ENCODE data around the gene GAL3ST1. TPM values are rescaled to one million over a fixed set of nuclear protein-coding genes. Genes with fewer than 3 reads are reported as not detected.
"Not testable (repeated sequence)": the region's sequence is repeated elsewhere in the genome, so short reads cannot be mapped to it uniquely, and the experiment has no call there.

Gene GAL3ST1
- polyA plus RNA-seq, 3 donors: not detected

DNA sequence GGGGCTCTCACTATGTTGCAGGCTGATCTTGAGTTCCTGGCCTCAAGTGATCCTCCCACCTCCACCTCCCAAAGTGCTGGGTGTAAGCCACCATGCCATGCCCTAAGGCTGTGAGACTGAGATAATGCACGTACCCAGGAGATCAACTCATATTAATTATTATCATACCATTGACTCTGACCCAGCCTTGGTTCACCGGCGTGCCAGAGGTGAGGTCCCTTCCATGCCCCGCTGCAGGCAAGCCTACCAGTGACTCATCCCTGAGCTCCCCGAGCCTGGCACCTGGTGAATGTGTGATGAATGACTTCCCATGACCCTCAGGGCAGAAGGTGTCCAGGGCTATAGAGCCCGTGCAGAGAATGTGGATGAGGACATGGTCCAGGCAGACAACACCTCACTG is 12.1 kb downstream of the GAL3ST1 start:
- Mint-ChIP-seq H3K4me1 (no peaks in the 10 kb centered on the region), H3K27ac (no peak overlapping the region), H3K36me3 (no peaks in the 10 kb centered on the region), H3K9me3 (no peaks in the 10 kb centered on the region), H3K27me3 (ENCODE audit: low read depth in 3 of 3) (peaks cover 0 to 5% (median 2%) of the 10 kb centered on the region in 3 donors), H3K4me3 (no peak overlapping the region)
- intact Hi-C loops (cut with micrococcal nuclease): loop anchor here in 1 of 2 donors (10.0 kb wide), 1 partner anchor 192 kb away; no protein-coding TSS in a partner anchor
- no peaks in the 10 kb centered on the region for H3K4me1 ChIP-seq (ENCODE audit: control insufficient read depth in 1 of 2, insufficient read depth in 2 of 2, low read length in 2 of 2)
- H2AFZ ChIP-seq (ENCODE audit: insufficient read depth, low read depth, low read length, poor library complexity, severe bottlenecking): no peak overlapping the region
- H3K4me3 ChIP-seq (replicated peaks in 1 of 3; ENCODE audit: low read depth in 2 of 3, low read length in 3 of 3): no peak overlapping the region
- H3K36me3 ChIP-seq (replicated peaks in 1 of 2; ENCODE audit: control insufficient read depth in 1 of 2, insufficient read depth in 2 of 2, low read length in 2 of 2): no peaks in the 10 kb centered on the region
- no peak overlapping the region for H3K27ac ChIP-seq (ENCODE audit: low read depth in 1 of 2, low read length in 2 of 2)
- H3K27me3 ChIP-seq (ENCODE audit: control insufficient read depth in 2 of 2, insufficient read depth in 2 of 2, low read length in 2 of 2): no peaks in the 10 kb centered on the region
- no peaks in the 10 kb centered on the region for H4K20me1 ChIP-seq (ENCODE audit: insufficient read depth, low read length)
- H3K4me2 ChIP-seq (replicated peaks; ENCODE audit: extremely low read depth, low read length, poor library complexity, severe bottlenecking): no peak overlapping the region
- TF ChIP-seq, protein P1, sequence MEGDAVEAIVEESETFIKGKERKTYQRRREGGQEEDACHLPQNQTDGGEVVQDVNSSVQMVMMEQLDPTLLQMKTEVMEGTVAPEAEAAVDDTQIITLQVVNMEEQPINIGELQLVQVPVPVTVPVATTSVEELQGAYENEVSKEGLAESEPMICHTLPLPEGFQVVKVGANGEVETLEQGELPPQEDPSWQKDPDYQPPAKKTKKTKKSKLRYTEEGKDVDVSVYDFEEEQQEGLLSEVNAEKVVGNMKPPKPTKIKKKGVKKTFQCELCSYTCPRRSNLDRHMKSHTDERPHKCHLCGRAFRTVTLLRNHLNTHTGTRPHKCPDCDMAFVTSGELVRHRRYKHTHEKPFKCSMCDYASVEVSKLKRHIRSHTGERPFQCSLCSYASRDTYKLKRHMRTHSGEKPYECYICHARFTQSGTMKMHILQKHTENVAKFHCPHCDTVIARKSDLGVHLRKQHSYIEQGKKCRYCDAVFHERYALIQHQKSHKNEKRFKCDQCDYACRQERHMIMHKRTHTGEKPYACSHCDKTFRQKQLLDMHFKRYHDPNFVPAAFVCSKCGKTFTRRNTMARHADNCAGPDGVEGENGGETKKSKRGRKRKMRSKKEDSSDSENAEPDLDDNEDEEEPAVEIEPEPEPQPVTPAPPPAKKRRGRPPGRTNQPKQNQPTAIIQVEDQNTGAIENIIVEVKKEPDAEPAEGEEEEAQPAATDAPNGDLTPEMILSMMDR (IDR thresholded peaks at IDR 0.05): no peak
- no peak for DNase-seq
- H3K79me2 ChIP-seq (ENCODE audit: insufficient read depth, low read length): no peaks in the 10 kb centered on the region
- H3K9me3 ChIP-seq (replicated peaks in 1 of 2; ENCODE audit: control insufficient read depth in 1 of 2, insufficient read depth in 1 of 2, low read length in 2 of 2): no peaks in the 10 kb centered on the region
- WGBS (ENCODE audit: insufficient coverage): 85% methylated on average over 3 of the region's 6 CpGs
- H3K9ac ChIP-seq (ENCODE audit: insufficient read depth, low read length, poor library complexity, severe bottlenecking): no peak overlapping the region

- H3K36me3 Mint-ChIP-seq: no peaks in the 10 kb centered on the region
- H3K9ac ChIP-seq (ENCODE audit: insufficient read depth, low read length, poor library complexity, severe bottlenecking): no peak overlapping the region
- H3K4me1 Mint-ChIP-seq: no peaks in the 10 kb centered on the region
- peaks cover 0 to 5% (median 0%) of the 10 kb centered on the region in 3 donors for H3K27me3 Mint-ChIP-seq (ENCODE audit: low read depth in 3 of 3)
- intact Hi-C loops (cut with micrococcal nuclease): loop anchor here in 1 of 2 donors (10.0 kb wide), 1 partner anchor 193 kb away; no protein-coding TSS in a partner anchor
- H2AFZ ChIP-seq (ENCODE audit: insufficient read depth, low read depth, low read length, poor library complexity, severe bottlenecking): no peak overlapping the region
- H3K4me3 ChIP-seq (replicated peaks in 1 of 3; ENCODE audit: low read depth in 2 of 3, low read length in 3 of 3): no peak overlapping the region
- no peaks in the 10 kb centered on the region for H3K9me3 Mint-ChIP-seq
- H3K4me3 Mint-ChIP-seq: no peak overlapping the region
- no peaks in the 10 kb centered on the region for H3K9me3 ChIP-seq (replicated peaks in 1 of 2; ENCODE audit: control insufficient read depth in 1 of 2, insufficient read depth in 1 of 2, low read length in 2 of 2)
- no peak overlapping the region for H3K4me2 ChIP-seq (replicated peaks; ENCODE audit: extremely low read depth, low read length, poor library complexity, severe bottlenecking)
- H3K27ac Mint-ChIP-seq: peak overlapping the region in 1 of 7 donors; percentile 1
- H3K27me3 ChIP-seq (ENCODE audit: control insufficient read depth in 2 of 2, insufficient read depth in 2 of 2, low read length in 2 of 2): no peaks in the 10 kb centered on the region
- H3K27ac ChIP-seq (ENCODE audit: low read depth in 1 of 2, low read length in 2 of 2): no peak overlapping the region
- H3K36me3 ChIP-seq (replicated peaks in 1 of 2; ENCODE audit: control insufficient read depth in 1 of 2, insufficient read depth in 2 of 2, low read length in 2 of 2): no peaks in the 10 kb centered on the region
- WGBS (ENCODE audit: insufficient coverage): 73% methylated on average over 9 of the region's 10 CpGs
- TF ChIP-seq, protein P1 (IDR thresholded peaks at IDR 0.05): no peak
- no peaks in the 10 kb centered on the region for H3K4me1 ChIP-seq (ENCODE audit: control insufficient read depth in 1 of 2, insufficient read depth in 2 of 2, low read length in 2 of 2)
- no peaks in the 10 kb centered on the region for H3K79me2 ChIP-seq (ENCODE audit: insufficient read depth, low read length)
- DNase-seq: no peak
- H4K20me1 ChIP-seq (ENCODE audit: insufficient read depth, low read length): no peaks in the 10 kb centered on the region
These were observed 12.9 kb downstream of the GAL3ST1 start for GRCh38 chr22:30561402-30562189.

DNA sequence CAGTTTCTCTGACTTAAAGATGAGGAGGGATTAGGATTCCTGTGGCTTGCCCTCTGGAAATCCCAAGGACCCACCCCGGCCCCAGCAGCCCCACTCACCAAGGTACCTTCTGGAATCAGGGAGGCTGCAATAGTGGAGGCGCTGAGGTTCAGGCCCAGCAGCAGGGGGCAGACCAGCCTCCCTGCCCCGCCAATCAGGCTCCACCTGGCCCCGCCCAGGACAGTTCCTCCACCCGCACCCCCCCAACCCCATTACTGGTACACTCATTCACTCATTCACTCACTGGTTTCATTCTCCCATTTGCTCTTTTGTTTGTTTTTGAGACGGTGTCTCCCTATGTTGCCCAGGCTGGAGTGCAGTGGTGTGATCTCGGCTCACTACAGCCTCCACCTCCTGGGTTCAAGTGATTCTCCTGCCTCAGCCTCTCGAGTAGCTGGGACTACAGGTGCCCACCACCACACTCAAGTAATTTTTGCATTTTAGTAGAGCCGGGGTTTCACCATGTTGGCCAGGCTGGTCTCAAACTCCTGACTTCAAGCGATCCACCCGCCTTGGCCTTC is 13.7 kb downstream of the GAL3ST1 start:
- 94% methylated on average over 10 of the region's 11 CpGs for WGBS (ENCODE audit: insufficient coverage)
- not testable (repeated sequence) for H3K4me2 ChIP-seq (replicated peaks; ENCODE audit: extremely low read depth, low read length, poor library complexity, severe bottlenecking); H3K4me1 Mint-ChIP-seq; H3K79me2 ChIP-seq (ENCODE audit: insufficient read depth, low read length); H3K36me3 ChIP-seq (replicated peaks in 1 of 2; ENCODE audit: control insufficient read depth in 1 of 2, insufficient read depth in 2 of 2, low read length in 2 of 2); H3K27ac Mint-ChIP-seq; H3K9ac ChIP-seq (ENCODE audit: insufficient read depth, low read length, poor library complexity, severe bottlenecking); H3K27ac ChIP-seq (ENCODE audit: low read depth in 1 of 2, low read length in 2 of 2); H3K4me1 ChIP-seq (ENCODE audit: control insufficient read depth in 1 of 2, insufficient read depth in 2 of 2, low read length in 2 of 2); H4K20me1 ChIP-seq (ENCODE audit: insufficient read depth, low read length); H2AFZ ChIP-seq (ENCODE audit: insufficient read depth, low read depth, low read length, poor library complexity, severe bottlenecking); H3K36me3 Mint-ChIP-seq; H3K4me3 Mint-ChIP-seq; H3K9me3 Mint-ChIP-seq; DNase-seq; H3K27me3 Mint-ChIP-seq (ENCODE audit: low read depth in 3 of 3); H3K27me3 ChIP-seq (ENCODE audit: control insufficient read depth in 2 of 2, insufficient read depth in 2 of 2, low read length in 2 of 2); H3K9me3 ChIP-seq (replicated peaks in 1 of 2; ENCODE audit: control insufficient read depth in 1 of 2, insufficient read depth in 1 of 2, low read length in 2 of 2); H3K4me3 ChIP-seq (replicated peaks in 1 of 3; ENCODE audit: low read depth in 2 of 3, low read length in 3 of 3)
- intact Hi-C loops (cut with micrococcal nuclease): loop anchor here in 1 of 2 donors (10.0 kb wide), 1 partner anchor 194 kb away; no protein-coding TSS in a partner anchor

Data from CD14-positive monocyte (primary cell).